H9 (cell line): ENCODE measurements around the gene MROH2A. TPM values are rescaled to one million over a fixed set of nuclear protein-coding genes. Genes with fewer than 3 reads are reported as not detected.
A peak's percentile ranks its signal among the peaks of the same experiment; 100 is the strongest.

ENCODE experiments used
- DNase-seq: peaks from one replicate; pipeline ENCODE4 v3.0.0-alpha.2; 2017
- H2AFZ ChIP-seq: one replicate; pipeline ENCODE4 v1.6.1; 2013; ENCODE audit warnings: mild to moderate bottlenecking, low read length, control low read depth, moderate library complexity
- H2AK5ac ChIP-seq: 2 replicates; pipeline ENCODE4 v1.6.1; 2013; ENCODE audit warnings: low read length, control low read depth, mixed read lengths; ENCODE audit not compliant: insufficient read length
- H2BK120ac ChIP-seq: one replicate; pipeline ENCODE4 v1.6.1; 2013; ENCODE audit warnings: low read depth, mild to moderate bottlenecking, low read length, control low read depth, inconsistent platforms; ENCODE audit not compliant: poor library complexity, severe bottlenecking
- H2BK12ac ChIP-seq: 2 replicates; pipeline ENCODE4 v1.6.1; 2013; ENCODE audit warnings: low read length, control low read depth, mixed read lengths, low read depth; ENCODE audit not compliant: insufficient read length
- H2BK15ac ChIP-seq: 2 replicates; pipeline ENCODE4 v1.6.1; 2013; ENCODE audit warnings: low read depth, low read length, control low read depth
- H2BK20ac ChIP-seq: one replicate; pipeline ENCODE4 v1.6.1; 2013; ENCODE audit warnings: low read depth, mild to moderate bottlenecking, low read length, control low read depth, inconsistent platforms; ENCODE audit not compliant: poor library complexity, severe bottlenecking
- H2BK5ac ChIP-seq: 2 replicates; pipeline ENCODE4 v1.6.1; 2013; ENCODE audit warnings: low read length, control low read depth, mixed read lengths; ENCODE audit not compliant: insufficient read length
- H3K14ac ChIP-seq: 2 replicates; pipeline ENCODE4 v1.6.1; 2013; ENCODE audit warnings: low read length, control low read depth; ENCODE audit not compliant: insufficient read depth
- H3K18ac ChIP-seq: 2 replicates; pipeline ENCODE4 v1.6.1; 2013; ENCODE audit warnings: low read depth, mild to moderate bottlenecking, mixed read lengths, low read length, control low read depth; ENCODE audit not compliant: insufficient read length
- H3K23ac ChIP-seq: 2 replicates; pipeline ENCODE4 v1.6.1; 2013; ENCODE audit warnings: low read length, control low read depth, mixed read lengths, low read depth; ENCODE audit not compliant: insufficient read length
- H3K23me2 ChIP-seq: 2 replicates; pipeline ENCODE4 v1.6.1; 2013; ENCODE audit warnings: low read depth, mild to moderate bottlenecking, mixed read lengths, low read length, control low read depth; ENCODE audit not compliant: insufficient read length, poor library complexity, severe bottlenecking
- H3K27ac ChIP-seq: 2 replicates; pipeline ENCODE4 v1.5.1; 2013; ENCODE audit warnings: low read length, control low read depth, mixed read lengths, low read depth; ENCODE audit not compliant: insufficient read length
- H3K27me3 ChIP-seq: 2 replicates; pipeline ENCODE4 v1.6.1; 2013; ENCODE audit warnings: low read length, control low read depth, inconsistent platforms; ENCODE audit not compliant: insufficient read depth
- H3K4ac ChIP-seq: 2 replicates; pipeline ENCODE4 v1.6.1; 2013; ENCODE audit warnings: low read depth, mild to moderate bottlenecking, control low read depth, inconsistent platforms, low read length, moderate library complexity
- H3K4me1 ChIP-seq: 2 replicates; pipeline ENCODE4 v1.6.1; 2013; ENCODE audit warnings: low read length, control low read depth, inconsistent platforms; ENCODE audit not compliant: insufficient read depth
- H3K4me2 ChIP-seq: 2 replicates; pipeline ENCODE4 v1.6.1; 2013; ENCODE audit warnings: low read length, control low read depth, mixed read lengths; ENCODE audit not compliant: insufficient read length, insufficient read depth
- H3K56ac ChIP-seq: 2 replicates; pipeline ENCODE4 v1.6.1; 2013; ENCODE audit warnings: low read depth, mild to moderate bottlenecking, mixed read lengths, low read length, control low read depth; ENCODE audit not compliant: insufficient read length
- H3K79me1 ChIP-seq: 2 replicates; pipeline ENCODE4 v1.6.1; 2013; ENCODE audit warnings: low read depth, mild to moderate bottlenecking, moderate library complexity, low read length, control low read depth, inconsistent platforms; ENCODE audit not compliant: insufficient read depth, poor library complexity, severe bottlenecking
- H3K79me2 ChIP-seq: 2 replicates; pipeline ENCODE4 v1.6.1; 2013; ENCODE audit warnings: low read length, control low read depth, inconsistent platforms; ENCODE audit not compliant: insufficient read depth
- H3K9ac ChIP-seq: 2 replicates; pipeline ENCODE4 v1.6.1; 2013; ENCODE audit warnings: low read length, control low read depth, mixed read lengths; ENCODE audit not compliant: insufficient read length; ENCODE audit errors: extremely low read depth
- H3K9me3 ChIP-seq: one replicate; pipeline ENCODE4 v1.6.1; 2013; ENCODE audit warnings: low read depth, low read length, inconsistent platforms; ENCODE audit not compliant: control insufficient read depth
- H3T11ph ChIP-seq: one replicate; pipeline ENCODE4 v1.6.1; 2013; ENCODE audit warnings: mild to moderate bottlenecking, low read length, control low read depth, inconsistent platforms
- H4K20me1 ChIP-seq: one replicate; pipeline ENCODE4 v1.6.1; 2013; ENCODE audit not compliant: control insufficient read depth, insufficient read length, insufficient read depth
- H4K5ac ChIP-seq: 2 replicates; pipeline ENCODE4 v1.6.1; 2013; ENCODE audit warnings: low read depth, mild to moderate bottlenecking, mixed read lengths, low read length, control low read depth; ENCODE audit not compliant: insufficient read length
- H4K8ac ChIP-seq: replicated peaks from 2 replicates; pipeline ENCODE4 v1.6.1; 2013; ENCODE audit warnings: low read length, control low read depth, mixed read lengths, low read depth; ENCODE audit not compliant: insufficient read length
- H4K91ac ChIP-seq: 2 replicates; pipeline ENCODE4 v1.6.1; 2013; ENCODE audit warnings: low read depth, mild to moderate bottlenecking, moderate library complexity, mixed read lengths, low read length, control low read depth; ENCODE audit not compliant: insufficient read length
- H3K27ac Mint-ChIP-seq, 3 experiments: 2 replicates in 2 of 3; 3 replicates in 1 of 3; pipeline ENCODE4 v1.8.0; 2020 to 2021; ENCODE audit warnings: mixed read lengths in 3 of 3, mild to moderate bottlenecking in 1 of 3, moderate library complexity in 1 of 3
- H3K27me3 Mint-ChIP-seq: 2 replicates; pipeline ENCODE4 v1.8.0; 2021; ENCODE audit warnings: low read depth, mild to moderate bottlenecking, moderate library complexity, mixed read lengths
- H3K36me3 Mint-ChIP-seq, 3 experiments: 2 replicates in 2 of 3; 3 replicates in 1 of 3; pipeline ENCODE4 v1.8.0; 2020 to 2021; ENCODE audit warnings: low read depth in 3 of 3, mixed read lengths in 3 of 3; ENCODE audit not compliant: insufficient read depth in 1 of 3
- H3K4me1 Mint-ChIP-seq, 2 experiments: 2 replicates each; pipeline ENCODE4 v1.8.0; 2020; ENCODE audit warnings: mixed read lengths in 2 of 2
- H3K4me3 Mint-ChIP-seq, 2 experiments: 2 replicates in 1 of 2; 3 replicates in 1 of 2; pipeline ENCODE4 v1.8.0; 2020 to 2021; ENCODE audit warnings: mild to moderate bottlenecking in 2 of 2, mixed read lengths in 2 of 2, moderate library complexity in 1 of 2
- H3K9me3 Mint-ChIP-seq, 2 experiments: 2 replicates in 1 of 2; 3 replicates in 1 of 2; pipeline ENCODE4 v1.8.0; 2020; ENCODE audit warnings: mild to moderate bottlenecking in 2 of 2, mixed read lengths in 2 of 2, moderate library complexity in 1 of 2
- WGBS: extraction: QIAGEN DNeasy Blood & Tissue Kit; methylation state at CpG from one replicate; pipeline ENCODE4 v1.1.7; 2013; ENCODE audit warnings: missing lambda C conversion rate, low lambda C conversion rate, mixed read lengths; ENCODE audit not compliant: insufficient read length; ENCODE audit errors: extremely low coverage; 5-methylcytosine and 5-hydroxymethylcytosine counted together
- total RNA-seq: library from RNA; stranded (reverse); gene quantifications from 2 replicates; pipeline ENCODE4 v1.2.1, GENCODE V29; 2021
- TF ChIP-seq, protein P1 (sequence below): fragments of 200-600 bp; sonication (generic); conservative IDR thresholded peaks from 3 replicates; pipeline ENCODE4 v1.8.0; 2021; ENCODE audit warnings: antibody characterized with exemption, mild to moderate bottlenecking

MROH2A gene
- total RNA-seq, 1 experiment from 2014 or later = not detected

DNA sequence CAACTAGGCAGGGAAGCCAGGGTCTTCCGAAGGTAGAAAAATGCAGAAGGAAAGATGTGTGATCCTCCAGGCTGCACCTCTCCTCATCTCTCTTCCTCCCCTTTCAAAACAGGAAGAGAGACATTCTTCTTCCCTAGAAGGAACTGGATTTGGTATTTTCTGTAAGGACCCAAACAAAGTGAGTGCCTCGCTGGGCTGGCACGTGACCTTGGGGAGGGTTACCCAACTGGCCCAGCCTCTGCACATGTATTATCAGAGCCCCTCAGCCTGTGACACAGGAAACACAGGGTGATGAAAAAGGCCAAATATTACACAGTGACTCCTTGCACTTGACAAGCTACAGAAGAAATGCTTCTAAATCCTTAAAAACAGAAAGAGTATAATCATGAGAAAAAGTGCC, 73.9 kb downstream of the MROH2A start:
- Mint-ChIP-seq H3K4me1 (peaks cover 23 to 24% of the 10 kb centered on the region in 2 experiments), H3K27me3 (no peaks in the 10 kb centered on the region; the same call in 1 of the 2 replicates), H3K27ac (no peak overlapping the region), H3K4me3 (peak overlapping the region; percentile 95 to 99; a peak in 4 of 5 replicates), H3K36me3 (peaks cover 43 to 59% (median 55%) of the 10 kb centered on the region in 3 experiments), H3K9me3 (no peaks in the 10 kb centered on the region; a peak in 1 of 5 replicates)
- Histone ChIP-seq H3K9me3 (no peaks in the 10 kb centered on the region), H4K8ac (no peak overlapping the region), H3K14ac (no peak overlapping the region), H2BK20ac (no peak overlapping the region), H3K79me2 (peaks cover 27% of the 10 kb centered on the region; the same call in 1 of the 2 replicates), H3K56ac (no peak overlapping the region), H3K18ac (no peak overlapping the region), H4K91ac (no peak overlapping the region), H2BK12ac (no peak overlapping the region), H2AFZ (no peak overlapping the region), H3K27me3 (no peaks in the 10 kb centered on the region), H3K27ac (no peak overlapping the region), H3K4ac (no peak overlapping the region), H2BK5ac (no peak overlapping the region), H2BK15ac (no peak overlapping the region), H4K5ac (no peak overlapping the region), H3T11ph (no peak overlapping the region), H3K79me1 (peaks cover 3% of the 10 kb centered on the region), H3K23ac (no peak overlapping the region), H3K9ac (no peak overlapping the region), H3K23me2 (peaks cover 11% of the 10 kb centered on the region), H2BK120ac (no peak overlapping the region), H4K20me1 (no peaks in the 10 kb centered on the region), H2AK5ac (no peak overlapping the region), H3K4me2 (peak overlapping the region; percentile 24), H3K4me1 (peaks cover 2% of the 10 kb centered on the region; the same call in 1 of the 2 replicates)
- TF ChIP-seq, protein P1, sequence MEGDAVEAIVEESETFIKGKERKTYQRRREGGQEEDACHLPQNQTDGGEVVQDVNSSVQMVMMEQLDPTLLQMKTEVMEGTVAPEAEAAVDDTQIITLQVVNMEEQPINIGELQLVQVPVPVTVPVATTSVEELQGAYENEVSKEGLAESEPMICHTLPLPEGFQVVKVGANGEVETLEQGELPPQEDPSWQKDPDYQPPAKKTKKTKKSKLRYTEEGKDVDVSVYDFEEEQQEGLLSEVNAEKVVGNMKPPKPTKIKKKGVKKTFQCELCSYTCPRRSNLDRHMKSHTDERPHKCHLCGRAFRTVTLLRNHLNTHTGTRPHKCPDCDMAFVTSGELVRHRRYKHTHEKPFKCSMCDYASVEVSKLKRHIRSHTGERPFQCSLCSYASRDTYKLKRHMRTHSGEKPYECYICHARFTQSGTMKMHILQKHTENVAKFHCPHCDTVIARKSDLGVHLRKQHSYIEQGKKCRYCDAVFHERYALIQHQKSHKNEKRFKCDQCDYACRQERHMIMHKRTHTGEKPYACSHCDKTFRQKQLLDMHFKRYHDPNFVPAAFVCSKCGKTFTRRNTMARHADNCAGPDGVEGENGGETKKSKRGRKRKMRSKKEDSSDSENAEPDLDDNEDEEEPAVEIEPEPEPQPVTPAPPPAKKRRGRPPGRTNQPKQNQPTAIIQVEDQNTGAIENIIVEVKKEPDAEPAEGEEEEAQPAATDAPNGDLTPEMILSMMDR = no peak
- no CpG with 5 or more reads among the region's 3 CpGs for WGBS
- no peak for DNase-seq
